MCF 10A (cell line): ENCODE data around the gene SUCLG2. TPM values are rescaled to one million over a fixed set of nuclear protein-coding genes. Genes with fewer than 3 reads are reported as not detected.

ENCODE experiments used
- BruUV-seq: library from RNA; stranded (reverse); fragments of 400-500 nt; replicated peaks from 2 replicates; lab custom pipeline; 2021; lab: Mats Ljungman, UMichigan
- CTCF ChIA-PET: fragments of 300-600 bp; sonication (Branson Sonifier 250); formaldehyde crosslinking; extraction: SDS; loops from one replicate; lab custom pipeline; 2021; ENCODE audit warnings: antibody characterized with exemption, inconsistent platforms; lab: Yijun Ruan, JAX
- POLR2A ChIA-PET: fragments of 300-600, 350-650 bp; sonication (Branson Sonifier 250); formaldehyde crosslinking; extraction: SDS; loops from one replicate; lab custom pipeline; 2020; ENCODE audit warnings: antibody characterized with exemption, inconsistent platforms; lab: Yijun Ruan, JAX
- DNase-seq: peaks from one replicate; pipeline ENCODE4 v3.0.0-alpha.2; 2018; ENCODE audit not compliant: unreplicated experiment
- H3K27ac Mint-ChIP-seq: one replicate; pipeline ENCODE4 v1.8.0; 2022; ENCODE audit warnings: mild to moderate bottlenecking, low read depth, mixed read lengths; ENCODE audit not compliant: unreplicated experiment
- H3K27me3 Mint-ChIP-seq: one replicate; pipeline ENCODE4 v1.8.0; 2022; ENCODE audit warnings: mixed read lengths; ENCODE audit not compliant: insufficient read depth, unreplicated experiment
- H3K36me3 Mint-ChIP-seq: one replicate; pipeline ENCODE4 v1.8.0; 2022; ENCODE audit warnings: mild to moderate bottlenecking, moderate library complexity, mixed read lengths; ENCODE audit not compliant: insufficient read depth, unreplicated experiment
- H3K4me1 Mint-ChIP-seq: one replicate; pipeline ENCODE4 v1.8.0; 2022; ENCODE audit warnings: mixed read lengths; ENCODE audit not compliant: insufficient read depth, unreplicated experiment
- H3K4me3 Mint-ChIP-seq: one replicate; pipeline ENCODE4 v1.8.0; 2022; ENCODE audit warnings: mild to moderate bottlenecking, moderate library complexity, mixed read lengths; ENCODE audit not compliant: unreplicated experiment
- H3K9me3 Mint-ChIP-seq: one replicate; pipeline ENCODE4 v1.8.0; 2022; ENCODE audit warnings: mixed read lengths; ENCODE audit not compliant: unreplicated experiment
- CTCF ChIP-seq: fragments of 200-600 bp; IDR thresholded peaks from one replicate; pipeline ENCODE4 v1.8.0; 2022; ENCODE audit warnings: antibody characterized with exemption, mild to moderate bottlenecking; ENCODE audit not compliant: unreplicated experiment
- intact Hi-C: fragments of 100-400 bp; cut with micrococcal nuclease; formaldehyde crosslinking; loops from 2 replicates; pipeline ENCODE4 v1.14.1; 2022
- total RNA-seq: library from RNA; stranded (reverse); gene quantifications from 2 replicates; pipeline ENCODE4 v1.2.3, GENCODE V29; 2022

The SUCLG2 gene
- total RNA-seq, 1 experiment from 2014 or later = 55.6 TPM

GRCh38 chr3:67648701-67649100 is 5.7 kb downstream of the SUCLG2 start:
- ChIA-PET POLR2A (interaction anchor here (1.5 kb wide), 1 partner anchor 13 kb away, joined by 5 read pairs; no protein-coding TSS in a partner anchor), CTCF (interaction anchor here (0.7 to 0.9 kb wide), 2 partner anchors 97 to 267 kb away, joined by 3 read pairs; no protein-coding TSS in a partner anchor)
- no peak for DNase-seq
- no TSS peak for BruUV-seq
- intact Hi-C loops = loop anchor here (5.0 kb wide), 2 partner anchors 36 to 651 kb away; partner anchors contain the start of gene KBTBD8
- Mint-ChIP-seq H3K27ac (peak overlapping the region; percentile 41), H3K4me3 (no peak overlapping the region), H3K4me1 (peaks cover 54% of the 10 kb centered on the region), H3K36me3 (peaks cover 21% of the 10 kb centered on the region), H3K27me3 (no peaks in the 10 kb centered on the region), H3K9me3 (no peaks in the 10 kb centered on the region)
- no peak for TF ChIP-seq CTCF

- no TSS peak for BruUV-seq
- Mint-ChIP-seq H3K27ac (peak overlapping the region; percentile 41), H3K4me3 (no peak overlapping the region), H3K36me3 (peaks cover 21% of the 10 kb centered on the region), H3K27me3 (no peaks in the 10 kb centered on the region), H3K9me3 (no peaks in the 10 kb centered on the region), H3K4me1 (peaks cover 54% of the 10 kb centered on the region)
- ChIA-PET CTCF (interaction anchor here (0.9 kb wide), 1 partner anchor 267 kb away, joined by 3 read pairs; no protein-coding TSS in a partner anchor), POLR2A (interaction anchor here (1.5 kb wide), 1 partner anchor 13 kb away, joined by 5 read pairs; no protein-coding TSS in a partner anchor)
- TF ChIP-seq CTCF = no peak
- intact Hi-C loops = loop anchor here (5.0 kb wide), 2 partner anchors 36 to 651 kb away; partner anchors contain the start of gene KBTBD8
- no peak for DNase-seq
These were observed 6.2 kb downstream of the SUCLG2 start for GRCh38 chr3:67648229-67648628.

GRCh38 chr3:67647390-67647878 is 7.0 kb downstream of the SUCLG2 start:
- POLR2A ChIA-PET = interaction anchor here (0.8 to 1.5 kb wide), 3 partner anchors 12 to 37 kb away, joined by 3 to 6 read pairs (median 5); no protein-coding TSS in a partner anchor
- CTCF ChIA-PET = interaction anchor here (1.2 kb wide), 1 partner anchor 14 kb away, joined by 5 read pairs; no protein-coding TSS in a partner anchor
- Mint-ChIP-seq H3K4me1 (peaks cover 48% of the 10 kb centered on the region), H3K4me3 (peak overlapping the region; percentile 41), H3K27me3 (no peaks in the 10 kb centered on the region), H3K36me3 (peaks cover 21% of the 10 kb centered on the region), H3K27ac (peak overlapping the region; percentile 41), H3K9me3 (no peaks in the 10 kb centered on the region)
- intact Hi-C loops = loop anchor here (5.0 kb wide), 2 partner anchors 35 to 650 kb away; partner anchors contain the start of gene KBTBD8
- DNase-seq = peak; percentile 93
- BruUV-seq = no TSS peak
- TF ChIP-seq CTCF = no peak

DNA sequence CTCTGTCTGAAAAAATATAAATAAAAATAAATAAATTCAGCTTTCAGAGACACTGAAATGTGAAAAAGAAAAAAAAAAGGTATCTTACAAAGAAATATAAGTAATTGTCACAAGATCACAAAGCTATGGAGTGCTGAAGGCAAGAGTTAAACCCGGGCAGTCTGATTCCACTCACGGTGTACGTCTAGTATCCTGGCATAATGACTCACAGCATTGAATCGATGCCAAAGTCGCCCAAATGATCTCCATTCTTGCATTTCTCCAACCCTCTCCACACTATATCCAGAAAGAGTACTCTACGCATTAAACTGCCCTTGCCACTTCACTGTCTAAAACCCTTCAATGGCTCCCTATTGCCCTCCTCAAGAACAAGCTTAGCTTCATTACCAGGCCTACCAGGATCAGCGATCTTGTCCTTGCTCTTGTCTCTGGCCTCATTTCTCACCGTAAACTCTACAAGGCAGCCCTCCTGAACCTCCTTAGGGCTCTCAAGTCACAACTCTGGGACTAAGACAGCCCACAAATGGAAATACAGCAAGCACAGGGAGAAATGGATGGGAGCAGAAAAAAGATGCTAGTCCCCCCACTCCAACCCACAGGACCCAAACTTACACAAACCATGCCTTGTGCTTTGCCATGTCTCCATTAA is 7.7 kb downstream of the SUCLG2 start:
- TF ChIP-seq CTCF = no peak
- intact Hi-C loops = loop anchor here (5.0 kb wide), 2 partner anchors 34 to 649 kb away; partner anchors contain the start of gene KBTBD8
- Mint-ChIP-seq H3K9me3 (no peaks in the 10 kb centered on the region), H3K4me3 (no peak overlapping the region), H3K27me3 (no peaks in the 10 kb centered on the region), H3K4me1 (peaks cover 41% of the 10 kb centered on the region), H3K36me3 (peaks cover 13% of the 10 kb centered on the region), H3K27ac (peak overlapping the region; percentile 41)
- DNase-seq = peak; percentile 91
- ChIA-PET POLR2A (interaction anchor here (1.1 to 1.2 kb wide), 2 partner anchors 9 to 11 kb away, joined by 3 to 6 read pairs; no protein-coding TSS in a partner anchor), CTCF (interaction anchor here (0.7 to 1.2 kb wide), 2 partner anchors 15 to 64 kb away, joined by 3 to 5 read pairs; no protein-coding TSS in a partner anchor)
- no TSS peak for BruUV-seq
